ENCODE data around the gene CBFA2T2.
"Not testable (repeated sequence)": the region's sequence is repeated elsewhere in the genome, so short reads cannot be mapped to it uniquely, and the experiment has no call there.

The CBFA2T2 gene

DNA sequence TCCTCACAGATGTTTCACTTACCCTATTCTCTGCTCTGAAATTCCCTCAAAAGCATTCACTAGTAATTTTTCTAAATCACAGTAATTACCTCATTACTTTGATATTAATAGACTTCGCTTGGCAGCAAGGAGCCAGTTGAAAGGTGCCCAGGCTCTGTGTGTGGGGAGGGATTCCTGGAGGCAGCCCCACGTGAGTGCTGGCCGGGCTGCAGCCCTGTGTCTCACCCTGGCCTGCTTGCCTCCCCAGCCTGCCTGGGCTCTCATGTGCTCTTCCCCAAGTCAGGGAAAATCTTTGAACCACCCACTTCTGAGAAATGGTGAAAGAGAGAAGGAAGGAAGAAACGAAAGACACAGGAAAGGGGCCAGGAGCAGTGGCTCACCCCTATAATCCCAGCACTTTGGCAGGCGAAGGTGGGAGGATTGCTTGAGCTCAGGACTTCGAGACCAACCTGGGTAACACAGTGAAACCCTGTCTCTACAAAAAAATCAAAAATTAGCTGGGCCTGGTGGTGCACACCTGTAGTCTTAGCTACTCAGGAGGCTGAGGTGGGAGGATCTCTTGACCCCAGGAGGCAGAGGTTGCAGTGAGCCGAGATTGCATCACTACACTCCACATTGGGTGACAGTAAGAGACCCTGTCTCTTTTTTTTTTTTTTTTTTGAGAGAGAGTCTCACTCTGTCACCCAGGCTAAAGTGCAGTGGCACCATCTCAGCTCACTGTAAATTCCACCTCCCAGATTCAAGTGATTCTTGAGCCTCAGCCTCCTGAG, 26.4 kb upstream of the CBFA2T2 start:
- no peak for DNase-seq (ENCODE audit: low read depth)
- TF ChIP-seq, protein P1, sequence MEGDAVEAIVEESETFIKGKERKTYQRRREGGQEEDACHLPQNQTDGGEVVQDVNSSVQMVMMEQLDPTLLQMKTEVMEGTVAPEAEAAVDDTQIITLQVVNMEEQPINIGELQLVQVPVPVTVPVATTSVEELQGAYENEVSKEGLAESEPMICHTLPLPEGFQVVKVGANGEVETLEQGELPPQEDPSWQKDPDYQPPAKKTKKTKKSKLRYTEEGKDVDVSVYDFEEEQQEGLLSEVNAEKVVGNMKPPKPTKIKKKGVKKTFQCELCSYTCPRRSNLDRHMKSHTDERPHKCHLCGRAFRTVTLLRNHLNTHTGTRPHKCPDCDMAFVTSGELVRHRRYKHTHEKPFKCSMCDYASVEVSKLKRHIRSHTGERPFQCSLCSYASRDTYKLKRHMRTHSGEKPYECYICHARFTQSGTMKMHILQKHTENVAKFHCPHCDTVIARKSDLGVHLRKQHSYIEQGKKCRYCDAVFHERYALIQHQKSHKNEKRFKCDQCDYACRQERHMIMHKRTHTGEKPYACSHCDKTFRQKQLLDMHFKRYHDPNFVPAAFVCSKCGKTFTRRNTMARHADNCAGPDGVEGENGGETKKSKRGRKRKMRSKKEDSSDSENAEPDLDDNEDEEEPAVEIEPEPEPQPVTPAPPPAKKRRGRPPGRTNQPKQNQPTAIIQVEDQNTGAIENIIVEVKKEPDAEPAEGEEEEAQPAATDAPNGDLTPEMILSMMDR (conservative IDR thresholded peaks at IDR 0.05; ENCODE audit: low read depth, low read length), result no peak
- H3K4me3 ChIP-seq (ENCODE audit: low read length), result no peak overlapping the region

GRCh38 chr20:33464759-33465158, 25.1 kb upstream of the CBFA2T2 start:
- DNase-seq (ENCODE audit: low read depth); H3K4me3 ChIP-seq (ENCODE audit: low read length): not testable (repeated sequence)

DNA sequence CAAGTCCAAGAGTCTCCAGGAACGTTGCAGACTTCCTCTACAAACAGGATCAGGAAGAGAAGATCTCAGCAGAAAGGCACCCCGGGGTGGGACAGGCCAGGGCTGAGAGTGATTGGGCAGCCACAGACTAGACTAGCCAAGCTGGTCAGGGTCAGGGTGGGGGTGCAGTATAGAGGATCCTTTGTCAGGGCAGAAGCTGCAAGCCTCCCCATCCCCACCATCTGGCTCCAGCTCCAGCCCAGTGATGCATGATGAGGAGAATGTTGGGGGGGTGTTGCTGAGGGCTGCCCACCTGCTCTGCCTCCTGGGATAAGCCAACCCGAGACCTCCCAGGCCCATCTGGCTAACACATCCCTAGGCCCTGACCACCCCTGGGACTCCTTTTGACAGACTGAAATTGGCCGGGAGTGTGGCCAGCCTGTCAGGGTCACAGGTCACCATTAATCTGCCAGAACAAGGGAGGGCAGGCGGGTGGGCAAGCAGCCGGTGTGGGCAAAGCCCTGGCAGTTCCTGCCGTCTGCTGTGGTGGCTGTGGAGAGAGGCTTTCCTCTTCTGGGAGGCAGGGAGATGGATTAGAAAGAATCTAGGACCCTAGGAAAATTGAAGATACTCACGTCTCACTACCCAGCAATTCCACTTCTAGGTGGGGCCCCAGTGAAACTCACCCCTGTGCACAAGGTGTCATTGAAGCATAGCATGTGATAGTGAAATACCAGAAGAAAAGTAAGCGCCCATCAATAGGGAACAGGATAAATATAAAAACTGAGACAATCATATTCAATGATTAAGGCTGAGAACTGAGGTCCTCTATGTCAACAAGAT, 24.2 kb upstream of the CBFA2T2 start:
- H3K4me3 ChIP-seq (ENCODE audit: low read length), result no peak overlapping the region
- no peak for DNase-seq (ENCODE audit: low read depth)
- TF ChIP-seq, protein P1 (conservative IDR thresholded peaks at IDR 0.05; ENCODE audit: low read depth, low read length), result no peak

DNA sequence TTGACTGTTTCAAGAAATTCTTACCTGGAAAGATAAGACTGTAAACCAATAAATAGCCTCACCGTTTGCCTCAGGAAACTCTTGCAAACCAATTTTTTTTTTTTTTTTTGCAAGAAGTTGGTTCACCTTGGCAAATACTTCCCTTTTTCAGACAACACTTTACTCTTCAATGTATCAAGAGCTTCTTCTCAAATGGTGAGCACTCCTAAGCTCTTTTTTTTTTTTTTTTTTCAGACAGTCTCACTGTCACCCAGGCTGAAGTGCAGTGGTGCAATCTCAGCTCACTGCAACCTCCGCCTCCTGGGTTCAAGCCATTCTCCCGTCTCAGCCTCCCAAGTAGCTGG, 23.6 kb upstream of the CBFA2T2 start:
- TF ChIP-seq, protein P1 (conservative IDR thresholded peaks at IDR 0.05; ENCODE audit: low read depth, low read length), result no peak
- no peak for DNase-seq (ENCODE audit: low read depth)
- no peak overlapping the region for H3K4me3 ChIP-seq (ENCODE audit: low read length)

- TF ChIP-seq, protein P1 (conservative IDR thresholded peaks at IDR 0.05; ENCODE audit: low read depth, low read length), result no peak
- no peak overlapping the region for H3K4me3 ChIP-seq (ENCODE audit: low read length)
- DNase-seq (ENCODE audit: low read depth), result no peak
These were observed 19.4 kb upstream of the CBFA2T2 start for GRCh38 chr20:33470457-33470856.

GRCh38 chr20:33470866-33471265, 19.0 kb upstream of the CBFA2T2 start:
- H3K4me3 ChIP-seq (ENCODE audit: low read length), result no peak overlapping the region
- DNase-seq (ENCODE audit: low read depth), result no peak
- TF ChIP-seq, protein P1 (conservative IDR thresholded peaks at IDR 0.05; ENCODE audit: low read depth, low read length), result no peak

GRCh38 chr20:33472868-33473435, 16.9 kb upstream of the CBFA2T2 start:
- TF ChIP-seq, protein P1 (conservative IDR thresholded peaks at IDR 0.05; ENCODE audit: low read depth, low read length), result no peak
- H3K4me3 ChIP-seq (ENCODE audit: low read length), result no peak overlapping the region
- no peak for DNase-seq (ENCODE audit: low read depth)

Data from retinal pigment epithelial cell (primary cell).